Measurements from ENCODE around the gene SLC49A3. TPM values are rescaled to one million over a fixed set of nuclear protein-coding genes. Genes with fewer than 3 reads are reported as not detected.
"Not testable (repeated sequence)": the region's sequence is repeated elsewhere in the genome, so short reads cannot be mapped to it uniquely, and the experiment has no call there.

The SLC49A3 gene
- total RNA-seq, 1 donor from 2014 or later: 4.4 TPM

DNA sequence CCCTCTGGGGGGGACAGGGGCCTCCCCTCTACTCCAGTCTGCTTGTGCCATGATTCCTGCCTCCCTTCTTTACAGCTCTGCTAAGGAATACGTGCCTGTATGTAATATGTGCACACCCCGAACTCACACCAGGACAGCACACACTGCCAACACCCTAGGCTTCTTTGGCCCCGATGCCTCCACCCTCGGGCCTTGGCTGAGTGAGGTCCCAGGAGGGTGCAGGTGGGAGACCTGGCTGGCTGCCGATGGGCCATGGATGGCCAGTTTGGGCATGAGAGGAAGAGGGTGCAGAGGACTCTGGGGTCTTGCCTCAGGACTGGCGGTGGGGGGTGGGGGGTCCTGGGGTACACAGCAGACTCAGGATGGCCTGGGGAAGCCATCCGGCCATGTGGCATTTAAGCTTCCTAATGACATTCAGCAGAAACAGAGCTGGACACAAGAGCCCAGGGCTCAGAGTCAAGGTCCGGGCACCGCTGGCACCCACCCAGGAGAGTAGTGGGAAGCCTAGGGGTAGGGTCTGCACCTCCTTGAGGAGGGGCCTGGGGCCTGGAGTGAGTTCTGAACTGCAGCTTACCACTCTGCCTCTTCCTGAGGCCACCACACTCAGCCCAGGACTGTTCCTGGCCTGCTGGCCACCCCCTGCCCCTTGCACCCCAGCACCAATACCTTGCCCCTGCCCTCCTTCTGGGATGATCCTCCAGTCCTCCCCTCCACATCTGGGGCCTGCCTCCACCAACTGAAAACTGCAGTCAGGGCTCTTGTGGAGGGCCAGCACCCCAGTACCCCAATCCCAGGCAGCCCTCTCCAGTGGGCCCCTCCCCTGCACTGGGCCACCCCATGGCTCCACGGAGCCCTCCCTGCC, 14.6 kb upstream of the SLC49A3 start:
- no peak for DNase-seq (ENCODE audit: low read depth in 2 of 2)

DNA sequence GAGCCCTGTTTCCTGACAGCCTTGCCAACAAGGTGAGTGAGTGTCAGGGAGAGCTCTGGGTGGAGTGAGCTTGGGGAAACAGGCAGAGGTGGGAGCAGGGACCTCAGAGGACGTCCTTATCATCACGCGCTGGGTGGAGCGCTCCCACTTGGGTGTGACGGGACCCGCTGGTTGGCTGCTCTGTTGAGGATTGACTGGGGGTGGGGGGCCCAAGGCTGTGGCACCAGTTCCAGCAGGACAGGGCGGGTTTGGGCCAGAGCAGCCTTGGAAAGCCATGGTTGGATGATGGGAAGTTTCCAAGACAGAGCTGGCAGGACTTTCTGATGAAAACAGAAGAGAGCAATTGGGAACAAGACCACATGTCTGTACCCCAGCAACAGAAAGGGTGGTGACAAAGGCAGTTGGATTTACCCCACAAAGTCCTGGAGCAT, 13.7 kb upstream of the SLC49A3 start:
- DNase-seq (ENCODE audit: low read depth in 2 of 2): no peak

DNA sequence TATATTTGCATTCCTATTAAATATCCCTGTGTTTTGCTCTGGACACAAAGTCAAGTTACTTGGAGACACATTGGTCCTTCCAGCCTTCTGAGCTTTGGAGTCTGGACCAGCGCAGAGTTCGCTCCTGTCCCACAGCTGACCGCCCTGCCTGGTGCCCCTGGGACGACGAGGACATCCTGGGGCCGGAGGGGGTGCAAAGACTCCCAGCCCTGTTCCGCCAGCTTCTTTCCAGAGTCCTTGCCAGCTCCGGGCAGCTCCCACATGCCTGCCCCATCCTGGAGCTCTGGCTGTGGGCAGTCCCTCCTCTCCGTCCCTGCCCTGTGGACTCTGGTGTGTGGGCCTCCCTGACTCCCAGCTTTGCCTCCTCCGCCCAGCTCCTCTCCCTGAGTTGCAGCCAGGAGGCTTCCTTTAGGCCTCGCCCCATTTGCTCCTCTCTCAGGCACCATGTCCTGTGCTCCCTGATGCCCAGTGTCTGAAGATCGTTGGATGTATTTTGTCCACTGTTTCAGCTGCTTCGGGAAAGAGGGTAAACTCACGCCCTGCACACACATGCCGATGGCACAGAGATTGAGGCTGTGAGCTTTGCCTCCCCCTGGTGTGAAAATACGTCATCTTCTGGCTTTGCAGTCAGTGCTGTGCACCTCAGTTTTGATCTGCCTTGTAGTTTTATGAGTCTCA, 11.8 kb upstream of the SLC49A3 start:
- no peak for DNase-seq (ENCODE audit: low read depth in 2 of 2)

DNA sequence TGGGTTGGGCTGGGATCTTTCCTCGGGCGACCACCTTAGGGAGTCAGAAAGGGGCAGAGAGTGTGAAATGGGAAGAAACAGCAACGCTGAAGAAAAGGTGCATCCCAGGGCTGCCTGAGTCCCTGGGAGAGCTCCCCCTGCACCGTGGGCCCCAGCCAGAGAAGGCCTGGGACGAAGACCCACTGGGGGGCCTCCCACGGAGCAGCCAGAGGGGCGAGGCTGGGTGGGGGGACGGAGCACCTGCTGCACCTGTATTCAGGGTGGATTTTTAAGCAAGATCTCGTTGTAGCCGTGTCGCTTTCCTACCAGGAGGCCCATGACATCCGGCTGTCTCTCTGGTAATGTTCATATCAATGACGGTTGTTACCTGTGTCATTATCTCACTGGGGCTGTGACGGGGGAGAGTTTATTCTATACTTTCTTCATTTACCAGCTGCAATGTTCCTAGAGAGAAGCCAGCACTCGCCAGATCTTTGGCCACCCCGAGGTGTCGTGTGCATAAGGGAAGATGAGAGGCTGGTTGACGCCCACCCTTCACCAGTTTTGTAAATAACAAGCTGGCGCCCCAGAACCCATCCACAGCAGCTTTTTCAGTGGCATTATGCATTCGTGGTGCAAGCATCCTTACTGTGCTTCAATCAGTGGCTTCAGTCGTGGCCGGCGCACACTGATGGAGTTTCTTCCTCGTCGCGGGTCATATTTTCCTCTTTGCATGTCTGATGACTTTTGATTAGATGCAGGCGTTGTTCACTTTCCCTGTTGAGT, 11.0 kb upstream of the SLC49A3 start:
- no peak for DNase-seq (ENCODE audit: low read depth in 2 of 2)

DNA sequence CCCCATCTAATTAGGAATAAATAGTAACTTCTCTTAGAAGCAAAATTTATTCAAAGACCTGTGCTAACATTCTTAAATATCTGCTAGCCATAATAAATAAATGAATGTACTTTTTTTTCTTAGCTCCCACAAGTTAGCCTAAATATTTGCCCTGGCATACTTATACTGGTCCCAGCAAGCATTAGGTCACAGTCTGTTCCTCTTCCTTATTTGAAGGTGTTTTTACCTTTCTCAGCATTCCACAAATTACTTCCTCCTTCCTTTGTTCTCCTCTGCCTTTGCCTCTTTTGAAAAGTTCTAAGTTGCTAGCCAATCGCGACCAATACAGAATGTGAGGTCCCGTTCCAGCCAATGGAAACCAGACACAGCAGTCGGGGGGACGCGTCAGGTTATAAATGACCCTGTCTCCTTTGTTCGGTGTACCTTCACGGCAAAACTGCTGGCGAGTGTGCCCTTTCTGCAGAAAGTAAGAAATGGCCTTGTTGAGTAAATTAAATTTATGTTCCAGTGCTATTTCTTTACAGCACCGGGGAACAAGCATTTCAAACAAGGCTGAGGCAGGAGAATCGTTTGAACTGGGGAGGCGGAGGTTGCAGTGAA, 5.5 kb upstream of the SLC49A3 start:
- not testable (repeated sequence) for DNase-seq (ENCODE audit: low read depth in 2 of 2)

DNA sequence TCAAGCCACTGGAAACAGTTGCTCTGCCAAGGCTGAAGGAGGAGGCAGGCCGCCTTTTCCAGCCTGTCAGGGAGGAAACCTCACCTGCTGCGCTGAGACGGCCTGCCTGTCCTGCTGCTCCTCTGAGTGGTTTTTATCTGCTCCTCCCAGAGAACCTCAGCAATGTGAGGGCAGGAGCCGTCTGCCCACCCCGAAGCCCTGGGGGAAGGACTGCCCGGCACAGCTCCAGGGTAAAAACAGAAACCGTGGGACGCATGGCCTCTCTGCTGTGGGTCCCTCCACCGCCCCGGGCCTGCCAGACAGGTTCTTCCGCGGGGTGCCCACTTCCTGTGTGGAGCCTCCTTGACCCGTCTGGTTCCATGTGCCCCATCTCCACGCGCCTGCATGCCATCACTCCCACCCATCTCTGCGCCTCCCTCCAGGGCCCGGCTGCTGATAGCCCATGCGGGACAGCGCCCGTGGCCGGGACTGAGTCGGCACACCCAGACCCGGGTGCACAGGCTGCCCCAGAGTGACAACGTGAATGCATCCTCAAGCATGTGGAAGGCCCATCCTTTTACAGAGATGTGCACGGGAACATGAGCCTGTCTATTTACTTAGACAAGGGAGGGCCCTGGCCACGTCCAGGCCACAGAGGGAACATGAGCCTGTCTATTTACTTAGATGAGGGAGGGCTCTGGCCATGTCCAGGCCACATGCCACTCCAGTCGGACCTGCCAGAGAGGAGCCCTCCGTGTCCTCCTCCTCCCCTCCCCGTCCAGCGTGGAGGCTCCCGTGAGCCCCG, 4.0 kb upstream of the SLC49A3 start:
- DNase-seq (ENCODE audit: low read depth in 2 of 2): no peak

DNA sequence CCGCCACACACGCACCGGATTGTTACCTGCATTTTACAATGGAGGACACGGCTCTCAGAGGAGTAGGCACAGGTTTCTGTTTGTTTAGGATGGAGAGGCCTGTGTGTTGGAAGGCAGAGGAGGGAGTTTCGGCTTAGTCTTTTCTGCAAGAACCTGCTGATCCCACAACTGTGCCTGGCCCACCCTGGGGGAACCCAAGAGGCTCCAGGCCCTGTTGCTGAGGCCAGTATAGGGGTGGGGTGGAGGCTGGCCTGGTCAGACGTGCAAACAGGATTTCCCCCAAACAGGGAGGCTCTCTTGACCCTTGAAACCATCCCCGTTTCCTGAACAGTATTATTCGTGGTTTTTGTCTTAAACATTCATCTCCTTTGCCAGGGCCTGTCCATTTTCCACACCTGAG, 772 bp upstream of the SLC49A3 start:
- no peak for DNase-seq (ENCODE audit: low read depth in 2 of 2)

DNA sequence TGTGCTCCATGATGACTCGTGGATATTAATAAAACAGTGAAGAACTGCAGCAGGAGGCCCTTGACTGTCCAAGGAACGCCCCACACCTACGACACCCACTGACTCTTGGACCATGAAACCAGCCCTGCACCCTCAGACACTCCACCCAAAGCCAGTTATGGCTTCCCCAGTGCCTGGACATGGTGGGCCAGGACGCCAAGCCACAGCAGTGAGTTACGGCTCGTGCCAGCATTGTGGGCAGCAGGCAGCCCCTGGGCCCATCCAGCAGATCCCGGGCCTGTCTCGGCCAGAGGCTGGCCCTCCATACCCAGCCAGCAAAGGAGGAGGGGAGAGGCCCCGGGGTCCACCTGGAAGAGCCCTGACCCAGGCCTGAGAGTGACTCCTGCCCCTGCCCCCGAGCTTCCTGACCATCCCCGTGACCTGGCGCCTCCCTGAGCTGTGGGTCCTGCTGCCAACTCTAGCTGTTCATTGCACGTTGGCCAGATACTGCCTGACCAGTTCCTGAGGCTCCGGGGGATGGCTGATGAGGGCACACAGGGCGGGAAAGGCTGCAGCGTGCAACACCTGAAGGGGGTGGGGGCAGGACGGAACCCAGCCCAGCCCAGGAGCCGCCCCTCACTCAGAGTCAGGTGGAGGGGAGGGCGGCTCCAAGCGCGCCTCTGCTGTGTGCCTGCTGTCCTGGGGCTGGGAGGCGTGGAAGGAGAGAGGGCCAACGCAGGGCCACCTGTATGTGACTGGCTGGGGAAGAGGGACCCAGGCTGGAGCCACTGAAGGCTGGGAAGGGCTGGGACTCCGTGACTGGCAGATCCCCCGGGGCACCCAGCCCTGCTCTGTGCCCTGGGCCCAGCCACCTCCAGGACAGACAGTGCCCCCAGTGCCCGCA, 739 bp downstream of the SLC49A3 start:
- DNase-seq (ENCODE audit: low read depth in 2 of 2): no peak

DNA sequence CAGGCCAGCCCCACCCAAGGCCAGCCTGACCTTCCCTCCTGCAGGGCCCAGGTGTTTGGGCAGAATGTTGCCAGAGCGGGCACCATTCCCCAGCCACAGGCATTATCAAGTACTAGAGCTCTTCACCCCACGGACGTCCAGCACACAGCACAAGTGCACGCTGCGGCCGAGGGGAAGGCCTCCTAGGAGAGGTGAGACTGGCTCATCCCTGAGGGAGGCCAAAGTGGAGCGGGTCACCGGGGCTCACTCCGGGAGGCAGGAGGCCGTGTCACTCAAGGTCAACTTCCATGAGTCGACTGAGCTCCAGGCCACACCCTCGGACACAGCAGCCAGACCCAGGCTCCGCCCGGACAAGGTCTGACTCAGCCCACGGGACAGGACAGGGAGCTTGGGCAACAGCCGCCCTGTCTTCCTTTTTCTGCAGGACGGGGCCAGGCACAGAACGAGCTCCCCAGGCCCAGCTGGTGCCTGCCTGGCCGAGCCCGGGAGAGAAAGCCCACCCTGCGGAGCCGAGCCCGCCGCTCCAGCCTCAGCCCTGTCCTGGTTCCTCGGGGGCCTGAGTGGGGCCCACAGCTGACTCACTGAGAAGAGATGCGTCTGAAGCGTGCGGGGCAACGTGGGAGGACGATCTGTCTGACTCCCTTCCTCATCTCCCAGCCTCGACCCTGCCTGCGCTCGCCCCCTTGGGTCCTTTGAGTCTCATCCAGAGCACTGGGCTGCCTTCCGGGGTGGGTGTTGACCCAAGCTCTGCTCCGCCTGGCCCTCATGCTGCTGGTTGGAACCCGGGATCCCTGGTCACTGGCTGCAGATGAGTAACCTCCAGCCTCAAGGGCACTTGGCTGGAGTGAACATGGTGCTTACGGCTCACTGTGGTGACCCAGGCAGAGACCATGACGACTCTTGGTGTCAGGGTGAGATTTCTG, 1.6 kb downstream of the SLC49A3 start:
- peak; percentile 69 to 83 for DNase-seq (ENCODE audit: low read depth in 2 of 2)

DNA sequence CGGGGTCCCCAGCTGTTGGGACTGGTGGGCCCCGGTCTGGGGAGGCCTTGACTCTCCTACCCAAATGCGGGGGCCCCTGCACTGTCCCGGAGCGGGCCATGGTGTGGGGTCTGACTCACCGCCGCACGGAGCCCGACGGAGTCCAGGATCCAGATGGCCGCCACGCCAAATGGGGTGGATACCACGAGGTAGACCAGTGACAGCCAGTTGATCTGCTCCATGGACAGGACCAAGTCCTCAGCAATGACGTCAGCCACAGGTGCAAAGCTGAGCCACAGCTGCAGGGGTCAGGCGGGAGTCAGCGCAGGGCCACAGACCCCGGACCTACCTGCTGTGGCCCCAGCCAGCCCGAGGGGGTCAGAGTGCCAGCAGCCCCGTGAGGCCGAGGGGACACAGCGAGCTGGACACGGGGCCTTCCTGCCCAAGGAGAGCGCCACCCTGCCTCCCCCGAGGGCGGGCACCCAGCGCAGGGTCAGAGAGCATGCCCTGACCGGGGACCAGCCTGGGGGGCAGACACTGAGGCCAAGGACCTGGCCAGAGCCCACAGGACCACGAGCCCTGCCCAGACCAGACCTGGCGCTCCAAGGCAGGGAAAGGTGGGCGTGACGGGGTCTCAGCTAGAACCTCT, 2.4 kb downstream of the SLC49A3 start:
- DNase-seq (ENCODE audit: low read depth in 2 of 2): no peak

DNA sequence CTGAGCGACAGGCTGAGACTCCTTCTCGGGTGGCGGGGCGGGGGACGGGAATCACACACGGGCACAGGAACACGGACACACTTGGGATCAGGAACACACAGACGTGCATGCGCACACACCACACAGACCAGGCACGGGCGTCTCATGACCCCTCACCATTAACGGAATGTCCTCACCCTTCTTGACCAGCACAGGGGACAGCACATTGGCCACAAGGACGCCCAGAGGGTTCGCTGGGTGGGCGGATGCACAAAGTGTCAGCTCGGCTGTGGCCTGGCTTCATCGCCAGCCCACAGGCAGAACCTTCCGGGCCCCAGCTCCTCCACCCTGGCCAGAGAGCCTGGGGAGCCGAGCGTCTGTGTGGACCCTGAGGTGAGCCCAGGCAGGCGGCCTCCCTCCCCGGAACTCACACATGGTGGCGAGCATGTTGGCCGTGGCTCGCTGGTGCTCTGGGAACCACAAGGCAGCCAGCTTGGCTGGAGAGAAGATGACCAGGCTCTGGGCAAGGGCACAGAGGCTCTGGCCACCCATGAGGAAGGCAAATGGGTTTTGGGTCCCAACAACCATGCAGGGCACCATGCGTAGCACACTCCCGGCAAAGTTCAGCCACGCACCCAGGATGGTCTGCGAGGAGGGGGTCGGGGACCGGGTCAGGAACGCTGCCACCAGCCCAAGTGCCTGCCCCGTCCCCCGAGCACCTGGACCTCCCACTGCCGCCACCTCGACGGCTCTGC, 3.1 kb downstream of the SLC49A3 start:
- DNase-seq (ENCODE audit: low read depth in 2 of 2): no peak

DNA sequence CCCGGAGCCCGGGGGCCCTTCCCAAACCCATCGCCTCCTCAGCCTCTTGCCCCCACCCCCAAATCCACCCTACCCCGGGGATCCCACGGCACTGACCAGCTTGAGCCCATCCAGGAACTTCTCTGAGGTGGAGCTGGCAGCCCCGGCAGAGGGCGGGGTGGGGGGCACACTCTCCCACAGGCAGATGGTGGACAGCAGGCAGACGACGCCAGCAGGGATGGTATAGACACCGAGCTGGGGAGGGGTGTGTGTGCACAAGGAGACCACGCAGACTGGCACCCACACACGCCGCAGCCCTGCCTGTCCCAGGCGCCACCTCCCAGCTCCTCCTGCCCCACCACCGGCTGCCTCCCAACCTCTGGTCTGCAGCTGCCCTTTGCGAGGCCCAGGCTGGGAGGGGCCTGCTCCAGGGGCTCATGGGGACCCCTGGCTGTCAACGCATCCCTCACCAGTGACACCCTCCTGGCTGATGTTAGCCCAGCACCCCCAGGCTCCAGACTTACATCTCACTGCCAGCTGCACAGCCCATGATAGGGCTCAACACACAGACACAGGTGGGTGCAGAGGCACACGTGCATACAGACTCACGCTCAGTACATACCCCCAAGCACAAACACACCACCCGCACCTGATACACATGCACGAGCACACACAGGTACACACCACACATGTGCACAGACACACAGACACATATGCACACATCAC, 4.2 kb downstream of the SLC49A3 start:
- DNase-seq (ENCODE audit: low read depth in 2 of 2): no peak

DNA sequence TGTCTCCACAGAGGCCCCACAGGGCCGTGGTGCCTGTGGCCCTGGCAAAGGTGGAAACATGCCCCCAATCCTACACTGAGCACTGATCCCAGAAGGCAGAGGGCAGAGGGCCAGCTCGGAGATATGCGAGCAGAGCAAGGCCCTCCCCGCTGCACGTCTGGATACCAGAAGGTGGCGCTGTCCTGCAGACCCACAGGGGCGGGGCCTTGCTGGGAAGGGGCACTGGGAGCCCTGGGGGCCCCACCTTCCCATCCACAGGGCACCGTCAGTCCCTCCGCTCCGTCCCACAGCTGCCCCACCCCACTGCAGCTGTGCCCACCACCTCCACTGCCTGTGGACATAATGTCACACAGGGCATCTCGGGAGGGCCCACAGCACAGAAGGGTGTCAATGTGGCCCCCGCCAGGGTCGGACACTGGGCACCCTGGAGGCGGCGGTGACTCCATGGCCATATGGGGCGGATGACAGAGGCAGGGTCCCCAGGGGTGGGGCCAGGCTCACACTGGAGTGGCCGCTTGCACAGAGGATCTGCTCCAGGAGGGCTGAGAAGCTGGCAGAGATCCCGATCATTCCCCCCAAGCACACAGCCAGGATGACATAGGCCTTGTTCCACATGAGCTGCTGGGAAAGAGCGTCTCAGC, 4.8 kb downstream of the SLC49A3 start:
- DNase-seq (ENCODE audit: low read depth in 2 of 2): peak; percentile 43 to 71

DNA sequence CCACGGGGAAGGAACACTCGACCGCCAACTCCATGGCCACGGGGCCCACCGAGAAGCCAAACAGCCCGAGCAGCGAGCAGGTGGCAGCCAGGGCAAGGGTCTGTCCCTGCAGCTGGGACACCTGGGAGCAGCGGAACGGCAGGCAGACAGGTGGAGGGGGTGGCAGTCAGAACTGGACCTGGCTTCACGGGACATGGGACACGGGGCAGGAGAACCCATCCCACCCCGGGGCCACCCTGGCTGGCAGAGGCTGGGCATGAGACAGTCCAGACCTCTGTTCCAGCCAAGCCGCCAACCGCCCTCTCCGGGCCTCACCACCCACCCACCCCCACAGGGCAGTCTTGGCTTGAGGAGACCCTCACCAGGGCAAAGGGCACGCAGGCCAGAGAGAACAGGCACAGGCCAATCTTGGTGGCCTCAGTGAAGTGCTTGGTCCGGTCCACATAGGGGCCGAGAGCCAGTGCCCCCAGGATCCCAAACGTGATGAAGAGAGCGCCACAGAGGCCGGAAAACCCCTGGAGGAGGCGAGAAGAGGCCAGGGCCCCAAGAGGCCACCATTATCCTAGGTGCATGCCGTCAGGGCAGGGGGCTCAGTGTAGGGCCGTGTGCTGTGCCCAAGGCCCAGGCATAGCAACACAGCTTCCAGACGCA, 5.6 kb downstream of the SLC49A3 start:
- no peak for DNase-seq (ENCODE audit: low read depth in 2 of 2)

DNA sequence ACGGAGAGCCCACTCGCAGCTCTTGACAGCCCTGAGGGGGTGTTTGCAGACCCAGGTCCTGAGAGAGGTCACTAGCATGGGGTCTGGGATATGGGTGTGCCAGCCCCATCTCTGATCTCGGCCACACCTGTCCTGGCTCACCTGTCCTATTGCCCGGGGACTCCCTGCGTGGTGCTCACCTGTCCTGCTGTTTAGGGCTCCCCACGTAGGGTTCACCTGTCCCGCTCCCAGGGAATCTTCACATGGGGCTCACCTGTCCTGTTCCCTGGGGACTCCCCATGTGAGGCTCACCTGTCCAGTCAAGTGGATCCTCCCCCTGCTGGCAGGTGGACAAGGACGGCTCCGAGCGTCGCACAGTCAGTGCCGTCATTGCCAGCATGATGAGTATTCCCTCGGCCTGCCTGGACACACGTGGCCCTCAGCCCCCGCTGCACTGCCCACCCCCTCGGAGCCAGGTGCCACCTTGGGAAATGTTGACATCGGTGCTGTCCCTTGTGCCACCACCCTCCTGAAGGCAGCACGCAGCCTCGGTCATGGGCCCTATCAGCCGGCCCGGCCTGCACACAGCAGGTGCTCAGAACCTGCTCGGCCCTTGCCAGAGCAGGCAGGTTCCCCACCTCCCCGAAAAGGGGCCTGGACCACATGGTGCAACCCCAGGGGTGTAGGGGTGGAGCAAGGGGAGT, 6.3 kb downstream of the SLC49A3 start:
- no peak for DNase-seq (ENCODE audit: low read depth in 2 of 2)

Data from dermis microvascular lymphatic vessel endothelial cell (primary cell).